DOHH2 (cell line): Measurements from ENCODE around the gene FABP7.

Experiments
- EZH2phosphoT487 ChIP-seq: fragments of 200-600 bp; sonication (generic); IDR thresholded peaks from 2 replicates; pipeline ENCODE4 v1.6.1; 2017; ENCODE audit warnings: borderline replicate concordance, mild to moderate bottlenecking, antibody characterized with exemption, low read length, moderate library complexity, mixed read lengths
- TF ChIP-seq, protein P1 (sequence below): fragments of 200-600 bp; sonication (generic); IDR thresholded peaks from one replicate; pipeline ENCODE4 v1.5.1; 2014; ENCODE audit warnings: antibody characterized with exemption, mild to moderate bottlenecking, low read depth, low read length; ENCODE audit not compliant: poor library complexity, severe bottlenecking

GRCh38 chr6:122760330-122760729 lies 19.2 kb upstream of the FABP7 start:
- TF ChIP-seq, protein P1, sequence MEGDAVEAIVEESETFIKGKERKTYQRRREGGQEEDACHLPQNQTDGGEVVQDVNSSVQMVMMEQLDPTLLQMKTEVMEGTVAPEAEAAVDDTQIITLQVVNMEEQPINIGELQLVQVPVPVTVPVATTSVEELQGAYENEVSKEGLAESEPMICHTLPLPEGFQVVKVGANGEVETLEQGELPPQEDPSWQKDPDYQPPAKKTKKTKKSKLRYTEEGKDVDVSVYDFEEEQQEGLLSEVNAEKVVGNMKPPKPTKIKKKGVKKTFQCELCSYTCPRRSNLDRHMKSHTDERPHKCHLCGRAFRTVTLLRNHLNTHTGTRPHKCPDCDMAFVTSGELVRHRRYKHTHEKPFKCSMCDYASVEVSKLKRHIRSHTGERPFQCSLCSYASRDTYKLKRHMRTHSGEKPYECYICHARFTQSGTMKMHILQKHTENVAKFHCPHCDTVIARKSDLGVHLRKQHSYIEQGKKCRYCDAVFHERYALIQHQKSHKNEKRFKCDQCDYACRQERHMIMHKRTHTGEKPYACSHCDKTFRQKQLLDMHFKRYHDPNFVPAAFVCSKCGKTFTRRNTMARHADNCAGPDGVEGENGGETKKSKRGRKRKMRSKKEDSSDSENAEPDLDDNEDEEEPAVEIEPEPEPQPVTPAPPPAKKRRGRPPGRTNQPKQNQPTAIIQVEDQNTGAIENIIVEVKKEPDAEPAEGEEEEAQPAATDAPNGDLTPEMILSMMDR = no peak
- no peak for TF ChIP-seq EZH2phosphoT487
